ENCODE results near the gene CCDC33. TPM values are rescaled to one million over a fixed set of nuclear protein-coding genes. Genes with fewer than 3 reads are reported as not detected.

CCDC33 gene
- total and polyA plus RNA-seq, 4 experiments from 2014 or later, result not detected

DNA sequence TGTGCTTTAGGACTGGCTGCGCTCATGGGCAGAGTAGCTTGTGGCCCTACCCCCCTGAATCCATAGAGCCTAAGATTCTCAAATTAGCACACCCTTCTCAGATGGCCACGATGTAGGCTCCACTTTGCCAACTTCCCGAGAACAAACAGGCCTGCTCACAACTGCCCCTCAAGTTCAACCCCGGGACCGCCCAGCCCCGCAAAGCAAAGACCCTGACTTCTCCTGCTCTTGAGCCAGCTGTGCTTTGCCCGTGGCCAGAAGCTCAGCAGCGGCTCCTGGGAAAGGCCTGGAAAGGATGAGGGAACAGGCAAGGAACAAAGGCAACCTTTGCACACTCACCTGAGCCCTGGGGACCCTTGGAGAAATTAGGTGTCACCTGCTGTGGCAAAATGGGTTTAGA, 99.3 kb downstream of the CCDC33 start:
- POLR2A ChIA-PET (ENCODE audit: partially characterized antibody), result no interaction called here
- intact Hi-C loops (cut with micrococcal nuclease), result no loop called here
- H3K27ac ChIP-seq (ENCODE audit: low read depth, low read length), result no peak overlapping the region
- H3K4me1 ChIP-seq (ENCODE audit: insufficient read depth, low read length), result no peaks in the 10 kb centered on the region
- no peaks in the 10 kb centered on the region for H3K9me3 ChIP-seq (ENCODE audit: control insufficient read depth in 1 of 2, low read length in 2 of 2)
- Mint-ChIP-seq H3K27ac (no peak overlapping the region), H3K4me3 (no peak overlapping the region), H3K36me3 (no peaks in the 10 kb centered on the region), H3K4me1 (no peaks in the 10 kb centered on the region), H3K27me3 (no peaks in the 10 kb centered on the region), H3K9me3 (no peaks in the 10 kb centered on the region)
- no peaks in the 10 kb centered on the region for H3K36me3 ChIP-seq (ENCODE audit: insufficient read depth, low read length)
- no peak for DNase-seq
- CTCF ChIA-PET (ENCODE audit: partially characterized antibody), result no interaction called here
- H3K27me3 ChIP-seq (ENCODE audit: insufficient read depth, low read length), result no peaks in the 10 kb centered on the region
- no peak overlapping the region for H3K4me3 ChIP-seq (ENCODE audit: low read length in 2 of 2)

DNA sequence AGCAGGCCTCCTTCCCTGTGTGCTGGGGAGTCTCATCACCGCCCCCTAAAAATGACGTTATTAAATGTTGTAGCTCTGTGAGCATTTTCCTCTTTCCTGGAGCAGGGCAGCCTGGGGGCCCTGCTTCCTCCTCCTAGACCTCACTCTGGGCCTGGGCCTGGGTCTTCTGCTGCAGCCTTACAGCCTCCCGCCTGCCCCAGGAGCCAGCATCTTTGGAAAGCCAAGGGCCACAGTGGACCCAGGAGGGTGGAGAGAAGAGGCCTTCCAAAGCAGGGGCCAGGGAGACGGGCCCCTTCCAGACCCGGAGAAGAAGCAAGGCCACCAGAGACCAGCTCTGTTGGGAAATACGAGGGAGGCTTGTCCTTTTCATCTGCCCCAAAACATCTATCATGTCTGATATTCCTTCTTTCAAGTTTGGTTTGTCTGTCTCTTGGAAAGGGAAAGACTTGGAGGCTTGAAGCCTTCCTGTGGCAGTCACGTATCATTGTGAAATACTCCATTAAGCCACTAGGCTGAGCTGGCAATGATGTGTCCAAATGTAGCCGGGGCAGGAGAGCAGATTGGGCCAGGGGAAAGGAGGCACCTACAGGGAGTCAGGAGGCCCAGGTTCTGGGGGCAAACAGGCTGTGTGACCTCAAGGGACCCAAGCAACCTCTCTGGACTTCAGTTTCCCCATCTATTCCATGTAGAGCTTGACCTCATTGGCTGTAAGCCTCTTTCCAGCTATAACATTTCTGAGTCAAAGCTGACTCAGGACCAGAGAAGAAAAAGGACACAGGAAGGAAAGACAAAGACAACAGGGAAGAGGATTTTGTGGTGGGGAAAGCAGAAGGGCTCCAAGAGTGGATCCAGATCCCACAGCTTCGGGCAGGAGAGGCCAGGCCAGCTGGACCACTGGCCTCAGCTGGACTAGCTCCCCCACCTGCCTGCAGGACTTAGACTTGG, 100.2 kb downstream of the CCDC33 start:
- Mint-ChIP-seq H3K27ac (peak overlapping the region in 1 of 7 donors; percentile 29), H3K9me3 (no peaks in the 10 kb centered on the region), H3K4me1 (no peaks in the 10 kb centered on the region), H3K27me3 (no peaks in the 10 kb centered on the region), H3K4me3 (no peak overlapping the region), H3K36me3 (no peaks in the 10 kb centered on the region)
- Histone ChIP-seq H3K27ac (ENCODE audit: low read depth, low read length) (no peak overlapping the region), H3K9me3 (ENCODE audit: control insufficient read depth in 1 of 2, low read length in 2 of 2) (no peaks in the 10 kb centered on the region), H3K4me3 (ENCODE audit: low read length in 2 of 2) (no peak overlapping the region), H3K27me3 (ENCODE audit: insufficient read depth, low read length) (no peaks in the 10 kb centered on the region), H3K36me3 (ENCODE audit: insufficient read depth, low read length) (no peaks in the 10 kb centered on the region), H3K4me1 (ENCODE audit: insufficient read depth, low read length) (no peaks in the 10 kb centered on the region)
- POLR2A ChIA-PET (ENCODE audit: partially characterized antibody), result no interaction called here
- intact Hi-C loops (cut with micrococcal nuclease), result no loop called here
- DNase-seq, result no peak
- CTCF ChIA-PET (ENCODE audit: partially characterized antibody), result no interaction called here

DNA sequence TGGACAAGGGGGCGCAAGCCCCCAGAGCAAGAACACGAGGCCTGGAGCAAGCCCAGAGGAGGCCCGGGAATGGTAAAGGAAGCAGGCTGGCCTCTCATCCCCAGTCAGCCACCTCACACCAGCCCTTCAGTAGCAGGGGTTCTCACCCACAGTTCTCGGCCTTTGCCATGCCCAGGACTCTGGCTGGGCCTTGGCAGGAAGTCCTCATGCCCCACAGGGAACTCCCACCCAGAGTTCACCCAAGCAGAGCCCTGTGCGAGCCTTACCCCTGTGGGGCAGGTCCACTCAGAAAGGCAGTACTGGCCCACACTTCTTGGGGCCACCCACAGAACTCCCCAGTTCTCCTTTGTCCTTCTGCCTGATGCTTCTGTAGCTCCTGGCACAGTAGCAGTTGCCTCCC, 101.0 kb downstream of the CCDC33 start:
- no peak overlapping the region for H3K4me3 Mint-ChIP-seq
- no peak for DNase-seq
- Histone ChIP-seq H3K27ac (ENCODE audit: low read depth, low read length) (no peak overlapping the region), H3K36me3 (ENCODE audit: insufficient read depth, low read length) (no peaks in the 10 kb centered on the region), H3K27me3 (ENCODE audit: insufficient read depth, low read length) (no peaks in the 10 kb centered on the region), H3K4me3 (ENCODE audit: low read length in 2 of 2) (no peak overlapping the region), H3K4me1 (ENCODE audit: insufficient read depth, low read length) (no peaks in the 10 kb centered on the region), H3K9me3 (ENCODE audit: control insufficient read depth in 1 of 2, low read length in 2 of 2) (no peaks in the 10 kb centered on the region)
- intact Hi-C loops (cut with micrococcal nuclease), result no loop called here
- no peaks in the 10 kb centered on the region for H3K27me3 Mint-ChIP-seq
- ChIA-PET CTCF (ENCODE audit: partially characterized antibody) (no interaction called here), POLR2A (ENCODE audit: partially characterized antibody) (no interaction called here)
- H3K4me1 Mint-ChIP-seq, result no peaks in the 10 kb centered on the region
- no peaks in the 10 kb centered on the region for H3K36me3 Mint-ChIP-seq
- H3K9me3 Mint-ChIP-seq, result no peaks in the 10 kb centered on the region
- H3K27ac Mint-ChIP-seq, result no peak overlapping the region

DNA sequence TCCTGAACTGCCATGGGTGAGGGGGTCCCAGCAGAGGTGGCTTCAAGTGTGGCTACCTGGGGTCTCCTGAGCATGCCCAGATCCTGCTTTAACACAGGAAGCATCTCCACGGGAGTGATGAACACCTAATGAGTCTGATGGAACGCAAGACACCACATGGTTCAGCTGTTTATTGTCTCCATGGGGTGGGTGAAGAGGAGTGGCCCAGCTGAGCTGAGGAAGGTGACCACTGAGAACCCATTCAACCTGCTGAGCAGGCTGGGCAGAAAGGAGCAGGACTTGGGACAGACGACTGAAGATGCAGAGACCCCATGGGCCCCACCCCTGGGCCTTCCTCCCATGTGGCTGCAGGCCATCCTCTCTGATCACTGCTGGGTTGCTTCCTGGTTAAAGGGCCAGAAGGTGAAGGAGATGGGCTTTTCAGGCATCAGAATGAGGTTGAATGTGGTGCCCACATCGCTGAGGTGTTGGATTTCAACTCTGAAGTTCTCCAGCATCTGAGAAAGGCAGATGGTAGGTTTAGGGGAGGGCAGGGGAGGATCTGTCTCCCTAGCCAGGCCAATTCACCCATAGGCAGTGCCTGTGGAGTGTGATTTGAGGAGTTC, 101.6 kb downstream of the CCDC33 start:
- Mint-ChIP-seq H3K4me1 (no peaks in the 10 kb centered on the region), H3K9me3 (no peaks in the 10 kb centered on the region), H3K27ac (no peak overlapping the region), H3K4me3 (no peak overlapping the region), H3K36me3 (no peaks in the 10 kb centered on the region), H3K27me3 (no peaks in the 10 kb centered on the region)
- ChIA-PET POLR2A (ENCODE audit: partially characterized antibody) (no interaction called here), CTCF (ENCODE audit: partially characterized antibody) (no interaction called here)
- Histone ChIP-seq H3K36me3 (ENCODE audit: insufficient read depth, low read length) (no peaks in the 10 kb centered on the region), H3K27ac (ENCODE audit: low read depth, low read length) (no peak overlapping the region), H3K4me3 (ENCODE audit: low read length in 2 of 2) (no peak overlapping the region), H3K4me1 (ENCODE audit: insufficient read depth, low read length) (no peaks in the 10 kb centered on the region), H3K9me3 (ENCODE audit: control insufficient read depth in 1 of 2, low read length in 2 of 2) (no peaks in the 10 kb centered on the region), H3K27me3 (ENCODE audit: insufficient read depth, low read length) (no peaks in the 10 kb centered on the region)
- intact Hi-C loops (cut with micrococcal nuclease), result no loop called here
- no peak for DNase-seq

DNA sequence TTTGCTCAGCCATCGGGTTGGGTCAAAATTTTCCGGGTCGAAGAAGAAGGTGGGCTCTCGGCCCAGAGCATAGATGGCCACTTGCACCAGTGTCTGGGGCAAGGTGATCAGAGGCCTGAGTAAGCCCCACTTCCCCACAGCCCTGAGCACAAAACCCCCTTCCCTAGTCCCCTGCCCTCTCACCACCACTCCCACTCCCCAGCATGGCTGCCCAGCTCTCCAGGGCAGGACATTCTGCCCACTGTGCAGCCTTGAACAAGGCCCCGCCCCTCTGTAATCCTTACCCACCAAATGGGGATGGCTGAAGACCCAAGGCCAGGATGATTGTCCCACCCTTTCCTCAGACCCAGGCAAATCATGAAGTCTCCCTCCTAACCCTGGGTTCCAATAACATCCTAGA, 102.5 kb downstream of the CCDC33 start:
- POLR2A ChIA-PET (ENCODE audit: partially characterized antibody), result no interaction called here
- no peaks in the 10 kb centered on the region for H3K9me3 ChIP-seq (ENCODE audit: control insufficient read depth in 1 of 2, low read length in 2 of 2)
- no peak overlapping the region for H3K4me3 Mint-ChIP-seq
- no peaks in the 10 kb centered on the region for H3K9me3 Mint-ChIP-seq
- CTCF ChIA-PET (ENCODE audit: partially characterized antibody), result no interaction called here
- DNase-seq, result no peak
- intact Hi-C loops (cut with micrococcal nuclease), result no loop called here
- no peaks in the 10 kb centered on the region for H3K4me1 ChIP-seq (ENCODE audit: insufficient read depth, low read length)
- H3K4me3 ChIP-seq (ENCODE audit: low read length in 2 of 2), result no peak overlapping the region
- H3K36me3 Mint-ChIP-seq, result no peaks in the 10 kb centered on the region
- H3K36me3 ChIP-seq (ENCODE audit: insufficient read depth, low read length), result no peaks in the 10 kb centered on the region
- no peaks in the 10 kb centered on the region for H3K4me1 Mint-ChIP-seq
- H3K27me3 Mint-ChIP-seq, result no peaks in the 10 kb centered on the region
- H3K27me3 ChIP-seq (ENCODE audit: insufficient read depth, low read length), result no peaks in the 10 kb centered on the region
- H3K27ac ChIP-seq (ENCODE audit: low read depth, low read length), result no peak overlapping the region
- no peak overlapping the region for H3K27ac Mint-ChIP-seq

DNA sequence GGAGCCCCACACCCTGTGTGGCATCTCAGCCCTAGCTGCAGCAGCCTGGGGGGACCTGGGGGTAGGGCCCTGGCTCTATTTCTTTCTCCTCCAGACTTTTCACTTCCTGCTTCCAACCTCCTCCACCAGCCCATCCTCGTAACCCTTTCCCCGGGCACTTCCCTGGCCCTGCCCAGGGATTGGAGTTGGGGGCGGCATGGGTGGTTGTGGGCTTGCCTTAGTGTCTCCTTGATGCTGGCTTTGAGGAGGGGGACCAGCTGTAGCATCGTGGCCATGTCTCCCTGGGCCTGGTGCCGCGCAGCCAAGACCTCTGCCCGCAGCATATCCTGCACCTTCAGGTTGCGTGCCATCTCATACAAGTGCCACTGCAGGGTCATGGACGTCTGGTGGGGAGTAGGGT, 103.2 kb downstream of the CCDC33 start:
- H3K27me3 ChIP-seq (ENCODE audit: insufficient read depth, low read length), result no peaks in the 10 kb centered on the region
- no peak for DNase-seq
- Mint-ChIP-seq H3K36me3 (no peaks in the 10 kb centered on the region), H3K27ac (no peak overlapping the region), H3K4me1 (no peaks in the 10 kb centered on the region), H3K27me3 (no peaks in the 10 kb centered on the region), H3K9me3 (no peaks in the 10 kb centered on the region), H3K4me3 (no peak overlapping the region)
- no peak overlapping the region for H3K27ac ChIP-seq (ENCODE audit: low read depth, low read length)
- H3K4me3 ChIP-seq (ENCODE audit: low read length in 2 of 2), result no peak overlapping the region
- H3K4me1 ChIP-seq (ENCODE audit: insufficient read depth, low read length), result no peaks in the 10 kb centered on the region
- no peaks in the 10 kb centered on the region for H3K36me3 ChIP-seq (ENCODE audit: insufficient read depth, low read length)
- ChIA-PET POLR2A (ENCODE audit: partially characterized antibody) (no interaction called here), CTCF (ENCODE audit: partially characterized antibody) (no interaction called here)
- H3K9me3 ChIP-seq (ENCODE audit: control insufficient read depth in 1 of 2, low read length in 2 of 2), result no peaks in the 10 kb centered on the region
- intact Hi-C loops (cut with micrococcal nuclease), result no loop called here

DNA sequence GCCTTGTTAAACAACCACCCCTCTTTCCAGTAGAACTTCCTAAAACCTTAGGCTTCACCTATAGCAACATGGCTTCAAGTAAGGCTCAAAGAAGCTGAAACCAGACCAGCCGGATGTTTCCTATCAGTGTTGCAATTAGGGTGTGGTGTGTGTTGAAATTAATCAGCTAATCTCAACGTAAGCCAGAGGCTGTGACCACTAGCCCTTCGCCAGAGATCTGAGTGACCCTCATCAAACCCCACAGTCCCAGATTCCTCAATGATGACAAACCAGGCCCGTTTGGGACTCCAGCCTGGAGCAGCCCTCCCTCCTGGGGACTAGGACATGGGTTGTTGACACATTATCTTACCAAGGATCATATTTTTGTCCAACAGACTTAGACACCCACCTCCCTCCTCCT, 104.0 kb downstream of the CCDC33 start:
- Mint-ChIP-seq H3K27me3 (no peaks in the 10 kb centered on the region), H3K36me3 (no peaks in the 10 kb centered on the region), H3K4me1 (no peaks in the 10 kb centered on the region), H3K9me3 (no peaks in the 10 kb centered on the region), H3K27ac (no peak overlapping the region), H3K4me3 (no peak overlapping the region)
- ChIA-PET POLR2A (ENCODE audit: partially characterized antibody) (no interaction called here), CTCF (ENCODE audit: partially characterized antibody) (interaction anchor here (0.5 kb wide), 1 partner anchor 375 kb away, joined by 3 read pairs; no protein-coding TSS in a partner anchor)
- intact Hi-C loops (cut with micrococcal nuclease), result no loop called here
- H3K27me3 ChIP-seq (ENCODE audit: insufficient read depth, low read length), result no peaks in the 10 kb centered on the region
- no peak overlapping the region for H3K27ac ChIP-seq (ENCODE audit: low read depth, low read length)
- no peak overlapping the region for H3K4me3 ChIP-seq (ENCODE audit: low read length in 2 of 2)
- no peak for DNase-seq
- H3K9me3 ChIP-seq (ENCODE audit: control insufficient read depth in 1 of 2, low read length in 2 of 2), result no peaks in the 10 kb centered on the region
- no peaks in the 10 kb centered on the region for H3K36me3 ChIP-seq (ENCODE audit: insufficient read depth, low read length)
- no peaks in the 10 kb centered on the region for H3K4me1 ChIP-seq (ENCODE audit: insufficient read depth, low read length)
